GM18873 (cell line): ENCODE results near the gene RNF135.
"Not testable (repeated sequence)": the region's sequence is repeated elsewhere in the genome, so short reads cannot be mapped to it uniquely, and the experiment has no call there.

Experiments
- ATAC-seq: cut with Tn5 transposase; IDR thresholded peaks from one replicate; pipeline ENCODE4 v1.9.1; 2021; ENCODE audit warnings: mild to moderate bottlenecking, moderate library complexity, moderate number of reproducible peaks; ENCODE audit not compliant: unreplicated experiment, low FRiP score

RNF135 gene, protein sequence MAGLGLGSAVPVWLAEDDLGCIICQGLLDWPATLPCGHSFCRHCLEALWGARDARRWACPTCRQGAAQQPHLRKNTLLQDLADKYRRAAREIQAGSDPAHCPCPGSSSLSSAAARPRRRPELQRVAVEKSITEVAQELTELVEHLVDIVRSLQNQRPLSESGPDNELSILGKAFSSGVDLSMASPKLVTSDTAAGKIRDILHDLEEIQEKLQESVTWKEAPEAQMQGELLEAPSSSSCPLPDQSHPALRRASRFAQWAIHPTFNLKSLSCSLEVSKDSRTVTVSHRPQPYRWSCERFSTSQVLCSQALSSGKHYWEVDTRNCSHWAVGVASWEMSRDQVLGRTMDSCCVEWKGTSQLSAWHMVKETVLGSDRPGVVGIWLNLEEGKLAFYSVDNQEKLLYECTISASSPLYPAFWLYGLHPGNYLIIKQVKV

DNA sequence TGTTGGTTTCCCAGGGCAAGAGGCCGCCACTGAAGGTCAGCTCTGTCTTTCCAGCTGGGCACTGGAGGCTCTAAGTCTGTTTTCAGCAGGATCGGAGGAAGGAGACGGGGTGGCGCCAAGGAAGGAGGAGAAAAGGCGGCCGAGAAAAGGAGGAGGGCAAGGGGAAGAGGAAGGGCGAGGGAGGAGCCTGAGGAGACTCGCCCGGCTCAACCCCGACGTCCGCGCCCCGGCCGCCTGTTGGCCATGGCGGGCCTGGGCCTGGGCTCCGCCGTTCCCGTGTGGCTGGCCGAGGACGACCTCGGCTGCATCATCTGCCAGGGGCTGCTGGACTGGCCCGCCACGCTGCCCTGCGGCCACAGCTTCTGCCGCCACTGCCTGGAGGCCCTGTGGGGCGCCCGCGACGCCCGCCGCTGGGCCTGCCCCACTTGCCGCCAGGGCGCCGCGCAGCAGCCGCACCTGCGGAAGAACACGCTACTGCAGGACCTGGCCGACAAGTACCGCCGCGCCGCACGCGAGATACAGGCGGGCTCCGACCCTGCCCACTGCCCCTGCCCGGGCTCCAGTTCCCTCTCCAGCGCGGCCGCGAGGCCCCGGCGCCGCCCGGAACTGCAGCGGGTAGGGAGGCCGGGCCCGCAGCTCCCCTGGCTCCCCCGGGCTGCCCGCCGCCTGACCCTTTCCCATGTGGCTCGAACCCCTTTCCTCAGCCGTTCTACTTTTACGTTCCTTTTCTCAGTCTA lies at the start of gene RNF135:
Gene RNF135 (plus strand): TSS at position 209 of the 737 bp plus-strand sequence. CDS start 35 bp downstream, at position 244.
- no peak for ATAC-seq

DNA sequence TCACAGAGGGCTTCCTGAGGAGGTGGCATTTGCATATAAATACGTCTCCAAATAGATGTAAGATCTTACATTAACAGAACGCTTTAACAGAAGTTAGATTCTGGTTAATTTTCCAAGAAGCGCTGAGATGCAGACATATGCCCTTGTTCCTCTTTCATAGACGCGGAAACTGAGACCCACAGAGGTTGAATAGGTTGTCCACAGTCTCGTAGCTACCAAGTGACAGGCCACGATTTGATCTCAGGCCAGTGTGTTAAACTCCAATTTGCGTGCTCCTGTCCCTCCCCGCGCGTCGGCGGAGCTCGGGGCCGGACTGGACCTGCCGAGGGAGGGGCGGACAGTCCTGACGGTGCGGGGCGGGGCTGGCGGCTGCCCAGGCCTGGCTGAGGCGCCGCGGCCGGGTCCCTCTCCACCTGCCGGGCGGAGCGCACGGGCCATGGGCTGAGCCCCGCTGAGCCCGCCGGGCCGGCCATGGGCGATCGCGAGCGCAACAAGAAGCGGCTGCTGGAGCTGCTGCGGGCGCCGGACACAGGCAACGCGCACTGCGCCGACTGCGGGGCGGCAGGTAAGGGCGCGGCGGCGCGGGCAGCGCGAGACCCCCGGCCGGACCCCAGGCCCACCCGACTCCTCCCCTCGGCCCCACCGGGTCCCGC lies 49.2 kb upstream of the RNF135 start, which contains the start of gene ADAP2:
Gene ADAP2 (plus strand): TSS at position 402 of the 653 bp plus-strand sequence. CDS start 70 bp downstream, at position 472.
- no peak for ATAC-seq

DNA sequence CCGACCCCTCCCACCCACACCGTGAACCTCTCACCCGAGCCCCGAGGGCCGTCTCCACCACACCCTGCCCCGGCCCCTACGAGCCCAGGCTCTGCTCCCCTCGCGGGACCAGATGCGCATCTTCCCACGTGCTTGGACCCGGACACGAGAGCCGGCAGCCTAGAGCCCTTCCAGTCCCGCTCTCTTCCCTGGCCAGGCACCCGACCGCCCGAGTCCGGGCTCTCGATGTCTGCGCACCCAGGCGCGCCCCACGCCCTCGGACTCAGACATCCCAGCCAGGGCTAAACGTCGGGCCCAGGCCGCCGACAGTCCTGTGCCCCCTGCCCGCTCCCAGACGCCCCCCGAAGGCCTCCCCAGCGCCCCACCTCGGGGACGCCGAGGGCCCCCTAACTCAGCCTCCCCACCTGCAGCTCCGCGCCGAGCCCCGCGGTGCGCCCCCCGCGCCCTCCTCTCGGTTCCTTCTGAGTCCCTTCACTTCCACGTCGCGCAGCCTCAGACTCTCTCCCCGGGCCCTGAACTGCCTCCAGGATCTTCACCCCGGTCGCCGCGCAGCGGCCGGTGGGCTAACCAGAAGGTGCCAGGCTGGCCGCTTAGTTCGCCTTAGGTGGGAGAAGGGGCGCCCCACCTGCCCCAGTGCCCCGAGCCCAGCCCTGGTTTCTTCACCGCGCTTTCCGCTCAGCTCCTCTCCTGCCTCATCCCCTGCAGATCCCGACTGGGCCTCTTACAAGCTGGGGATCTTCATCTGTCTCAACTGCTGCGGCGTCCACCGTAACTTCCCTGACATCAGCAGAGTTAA lies 48.4 kb upstream of the RNF135 start:
- no peak for ATAC-seq

DNA sequence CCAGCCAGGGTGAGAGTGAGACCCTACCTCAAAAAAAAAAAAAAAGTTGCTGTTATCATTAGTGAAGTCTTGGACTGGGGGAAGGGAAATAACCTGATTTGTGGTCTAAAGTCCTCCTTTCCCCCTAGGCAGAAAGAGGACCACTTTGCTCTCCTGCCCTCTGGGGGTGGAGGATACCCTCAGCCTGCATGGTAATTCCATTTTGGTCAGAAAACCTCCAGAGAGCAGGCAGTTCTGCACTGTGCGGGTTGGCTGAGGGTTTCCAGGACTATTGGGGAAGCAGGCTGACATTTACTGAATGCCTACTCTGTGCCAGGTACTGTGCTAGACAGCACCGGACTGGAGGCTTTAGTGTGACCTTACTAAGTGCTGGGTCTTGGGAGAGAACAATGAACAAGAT lies 46.5 kb upstream of the RNF135 start:
- no peak for ATAC-seq

DNA sequence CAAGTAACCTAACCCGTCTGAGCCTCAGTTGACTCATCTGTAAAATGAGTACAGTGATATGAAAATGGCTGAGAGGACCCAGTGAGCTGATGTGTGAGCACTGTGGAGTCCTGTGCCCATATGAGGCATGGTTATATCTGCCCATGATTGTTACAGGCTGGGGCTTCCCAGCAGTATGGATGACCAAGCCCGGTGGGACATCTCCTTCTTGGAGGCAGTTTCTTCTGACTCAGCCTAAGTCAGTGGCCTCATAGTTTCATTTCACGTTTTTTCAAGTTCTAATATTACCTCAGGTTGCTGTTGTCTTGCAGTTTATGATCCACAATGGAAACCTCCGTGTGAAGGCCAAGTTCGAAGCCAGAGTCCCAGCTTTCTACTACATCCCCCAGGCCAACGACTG lies 44.3 kb upstream of the RNF135 start:
- no peak for ATAC-seq

DNA sequence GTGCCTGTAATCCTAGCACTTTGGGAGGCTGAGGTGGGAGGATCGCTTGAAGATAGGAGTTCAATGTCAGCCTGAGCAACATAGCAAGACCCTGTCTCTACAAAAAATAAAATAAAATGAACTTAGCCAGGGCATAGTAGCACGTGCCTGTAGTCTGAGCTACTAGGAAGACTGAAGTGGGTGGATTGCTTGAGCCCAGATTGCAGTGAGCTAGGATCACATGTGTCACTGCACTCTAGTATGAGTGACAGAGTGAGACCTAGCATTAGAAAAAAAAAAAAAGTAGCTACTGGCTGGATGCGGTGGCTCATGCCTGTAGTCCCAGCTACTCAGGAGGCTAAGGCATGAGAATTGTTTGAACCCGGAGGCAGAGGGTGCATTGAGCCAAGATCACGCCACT lies 43.1 kb upstream of the RNF135 start:
- ATAC-seq, result no peak

DNA sequence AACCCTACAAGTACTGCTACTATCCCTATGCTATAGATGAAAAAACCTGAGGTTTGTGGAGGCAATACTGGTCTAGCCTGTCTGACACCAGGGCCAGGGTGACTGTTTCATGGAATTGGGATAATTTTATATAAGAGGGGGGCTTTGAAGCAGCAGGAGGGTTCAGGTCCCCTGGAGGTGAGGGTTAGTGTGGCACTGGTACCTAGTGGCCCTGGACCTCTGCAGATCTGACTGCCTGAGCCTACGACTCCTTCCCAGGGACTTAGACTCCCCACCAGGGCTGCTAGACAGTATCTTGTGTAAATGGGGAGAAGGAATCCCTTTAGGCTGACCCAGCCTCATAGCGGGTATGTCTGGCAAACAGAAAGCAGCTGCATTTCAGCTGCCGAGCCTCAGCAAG lies 42.3 kb upstream of the RNF135 start:
- ATAC-seq, result no peak

DNA sequence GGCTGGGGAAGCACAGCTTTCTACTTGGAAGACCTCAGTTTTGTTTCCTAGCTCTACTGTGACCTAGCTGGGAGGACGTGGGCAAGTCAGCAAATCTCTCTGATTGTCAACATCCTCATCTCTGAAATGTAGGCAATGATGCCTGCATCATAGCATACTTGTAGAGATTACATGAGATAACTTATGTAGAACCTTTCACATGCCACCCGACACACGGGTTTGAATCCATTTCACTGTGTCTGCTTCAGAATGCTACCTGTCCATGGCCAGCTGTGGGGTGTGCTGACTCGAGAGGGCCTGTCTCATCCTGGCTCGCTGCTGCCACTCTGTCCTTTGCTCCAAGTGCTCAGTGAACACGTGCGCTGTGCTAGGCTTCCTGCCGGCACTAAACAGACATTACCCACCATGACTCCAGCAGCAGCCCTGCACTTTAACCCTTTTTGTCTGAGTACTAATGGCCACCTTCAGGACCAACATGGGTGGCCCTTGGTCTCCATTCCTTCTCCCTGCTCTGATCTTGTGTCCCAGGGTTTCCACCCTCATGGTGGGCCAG lies 41.7 kb upstream of the RNF135 start:
- ATAC-seq, result no peak

DNA sequence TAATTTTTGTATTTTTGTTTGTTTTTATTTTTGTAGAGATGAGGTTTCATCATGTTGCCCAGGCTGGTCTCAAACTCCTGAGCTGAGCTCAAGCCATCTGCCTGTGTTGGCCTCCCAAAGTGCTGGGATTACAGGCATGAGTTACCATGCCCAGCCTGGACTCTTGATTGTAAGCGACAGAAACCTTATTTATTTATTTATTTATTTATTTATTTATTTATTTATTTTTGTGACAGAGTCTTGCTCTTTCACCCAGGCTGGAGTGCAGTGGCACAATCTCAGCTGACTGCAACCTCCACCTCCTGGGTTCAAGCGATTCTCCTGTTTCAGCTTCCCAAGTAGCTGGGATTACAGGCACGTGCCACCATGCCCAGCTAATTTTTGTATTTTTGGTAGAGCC lies 41.0 kb upstream of the RNF135 start:
- not testable (repeated sequence) for ATAC-seq

DNA sequence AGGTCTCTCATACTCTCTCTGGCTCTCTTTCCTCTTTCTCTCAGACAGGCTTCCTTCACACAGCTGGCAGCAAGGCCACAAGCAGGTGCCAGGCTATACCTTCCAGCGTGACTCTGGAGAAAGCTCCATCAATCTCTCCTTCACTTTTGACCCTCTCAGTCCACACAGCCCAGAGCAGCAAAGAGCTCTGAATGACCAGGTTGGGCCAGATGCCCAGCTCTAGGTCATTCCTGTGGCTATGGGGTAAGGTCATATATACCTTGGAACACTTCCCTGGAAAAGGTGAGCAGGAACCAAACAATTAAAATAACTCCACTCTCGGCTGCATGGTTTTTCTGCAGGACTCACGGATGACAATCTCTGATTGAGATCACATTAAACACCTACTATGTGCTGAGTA lies 40.3 kb upstream of the RNF135 start:
- ATAC-seq, result no peak

DNA sequence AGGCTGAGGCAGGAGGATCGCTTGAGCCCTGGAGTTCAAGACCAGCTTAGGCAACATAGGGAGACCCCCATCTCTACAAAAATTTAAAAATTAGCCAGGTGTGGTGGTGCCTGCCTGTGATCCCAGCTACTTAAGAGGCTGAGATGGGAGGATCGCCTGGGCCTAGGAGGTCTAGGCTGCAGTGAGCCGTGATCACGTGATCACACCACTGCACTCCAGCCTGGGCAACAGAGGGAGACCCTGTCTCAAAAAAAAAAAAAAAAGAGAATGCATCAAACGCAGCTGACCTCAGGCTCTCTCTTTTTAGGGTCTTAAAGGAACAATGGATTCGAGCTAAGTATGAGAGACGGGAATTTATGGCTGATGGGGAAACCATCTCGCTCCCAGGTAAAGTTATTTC lies 39.3 kb upstream of the RNF135 start:
- not testable (repeated sequence) for ATAC-seq

DNA sequence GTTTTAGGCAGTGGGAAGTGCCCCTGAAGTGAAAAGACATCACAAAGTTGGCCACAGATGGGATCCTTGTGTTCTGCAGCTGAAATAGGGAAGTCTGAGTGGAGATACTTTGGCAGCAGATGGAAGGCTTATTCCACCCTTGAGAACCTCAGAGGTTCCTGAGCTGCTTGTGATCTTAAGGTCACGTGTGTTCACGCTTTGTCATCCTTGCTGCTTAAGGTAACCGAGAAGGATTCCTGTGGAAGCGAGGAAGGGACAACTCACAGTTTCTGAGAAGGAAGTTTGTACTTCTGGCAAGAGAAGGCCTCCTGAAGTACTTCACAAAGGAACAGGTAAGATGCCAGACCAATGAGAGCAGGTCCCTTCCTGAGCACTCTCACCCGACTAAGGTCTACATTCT lies 36.9 kb upstream of the RNF135 start:
- no peak for ATAC-seq

DNA sequence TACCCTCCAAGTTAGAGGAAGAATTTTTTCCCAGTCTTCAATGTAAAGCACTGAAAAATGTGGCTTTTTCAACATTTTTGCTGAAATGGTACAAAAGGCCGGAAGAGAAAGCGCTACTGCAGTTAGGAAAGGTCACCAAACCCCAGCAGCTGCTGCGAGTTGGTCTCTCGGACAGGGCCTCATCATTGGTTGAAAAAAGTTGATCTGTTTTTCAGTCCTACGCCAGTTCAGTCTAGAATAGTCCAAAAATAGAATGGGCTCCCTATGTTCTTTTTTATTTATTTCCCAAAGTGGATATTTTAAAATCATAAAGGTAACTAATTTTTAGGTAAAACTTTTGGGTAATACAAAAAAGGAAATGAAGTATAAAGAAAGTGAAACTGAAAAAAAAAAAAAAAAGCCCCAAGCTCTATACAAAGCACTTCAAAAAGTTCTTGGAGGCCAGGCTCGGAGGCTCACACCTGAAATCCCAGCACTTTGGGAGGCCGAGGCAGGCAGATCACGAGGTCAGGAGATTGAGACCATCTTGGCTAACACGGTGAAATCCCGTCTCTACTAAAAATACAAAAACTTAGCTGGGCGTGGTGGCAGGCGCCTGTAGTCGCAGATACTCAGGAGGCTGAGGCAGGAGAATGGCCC lies 31.7 kb upstream of the RNF135 start:
- no peak for ATAC-seq

DNA sequence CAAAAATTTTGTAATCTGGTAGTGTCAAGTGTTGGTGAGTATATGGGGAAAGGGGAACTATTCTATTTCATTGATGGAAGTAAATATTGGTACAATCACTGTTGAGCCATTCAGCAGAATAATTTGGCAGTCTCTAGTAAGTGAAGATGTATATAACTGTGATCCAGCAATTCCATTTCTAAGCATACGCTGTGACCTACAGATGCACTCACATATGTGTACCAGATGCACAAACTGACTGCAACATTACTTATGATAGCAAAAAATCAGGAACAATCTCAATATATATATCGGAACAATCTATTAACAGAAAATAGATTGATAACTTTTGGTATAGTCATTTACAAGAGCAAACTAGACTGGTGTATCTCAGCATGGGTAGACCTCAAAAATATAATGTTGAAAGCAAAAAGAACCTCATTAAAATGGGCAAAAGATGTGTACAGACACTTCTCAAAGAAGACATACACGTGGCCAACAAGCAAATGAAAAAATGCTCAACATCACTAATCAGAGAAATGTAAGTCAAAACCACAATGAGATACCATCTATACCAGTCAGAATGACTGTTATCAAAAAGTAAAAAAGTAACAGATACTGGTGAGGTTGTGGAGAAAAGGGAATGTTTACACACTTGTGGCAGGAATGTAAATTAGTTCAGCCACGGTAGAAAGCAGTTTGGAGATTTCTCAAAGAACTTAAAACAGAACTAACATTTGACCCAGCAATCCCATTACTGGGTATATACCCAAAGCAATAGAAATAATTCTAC lies 28.3 kb upstream of the RNF135 start:
- no peak for ATAC-seq

DNA sequence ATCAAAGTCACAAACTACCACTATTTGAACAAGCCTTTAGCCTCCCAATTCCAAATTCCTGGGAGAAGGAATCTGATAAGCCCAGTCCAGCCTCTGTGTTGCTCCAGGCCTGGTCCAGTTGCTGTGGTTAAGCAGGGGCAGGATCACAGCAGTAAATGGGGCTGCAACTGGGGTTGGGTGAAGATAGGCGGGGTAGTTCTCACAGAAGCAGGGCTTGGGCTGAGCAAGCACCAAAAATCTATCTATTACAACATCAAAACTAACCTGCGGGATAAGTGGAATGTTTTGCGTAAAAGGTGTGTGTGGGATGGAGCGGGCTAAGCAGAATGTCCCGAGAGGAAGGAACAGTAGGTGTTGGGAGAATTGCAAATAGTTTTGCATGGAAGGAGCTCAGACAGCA lies 23.0 kb upstream of the RNF135 start:
- ATAC-seq, result no peak

DNA sequence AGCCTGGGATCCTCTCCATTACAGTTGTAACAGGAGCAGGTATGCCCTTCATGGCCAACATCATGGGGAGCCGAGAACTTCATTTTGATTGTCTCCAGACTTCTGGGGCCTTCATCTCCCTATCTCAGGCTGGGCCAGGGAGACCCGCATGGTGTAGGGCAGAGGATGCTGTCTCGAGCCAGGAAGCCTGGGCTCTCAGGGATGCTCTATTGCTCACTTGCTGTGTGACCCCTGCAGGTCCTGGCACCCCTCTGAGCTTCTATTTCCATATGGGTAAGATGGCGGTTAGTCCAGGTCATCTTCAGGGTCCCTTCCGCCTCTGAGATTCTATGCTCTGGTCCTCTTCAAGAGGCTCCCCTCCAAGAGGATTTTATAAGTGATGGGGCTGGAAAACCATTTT lies 20.6 kb upstream of the RNF135 start:
- ATAC-seq, result no peak

DNA sequence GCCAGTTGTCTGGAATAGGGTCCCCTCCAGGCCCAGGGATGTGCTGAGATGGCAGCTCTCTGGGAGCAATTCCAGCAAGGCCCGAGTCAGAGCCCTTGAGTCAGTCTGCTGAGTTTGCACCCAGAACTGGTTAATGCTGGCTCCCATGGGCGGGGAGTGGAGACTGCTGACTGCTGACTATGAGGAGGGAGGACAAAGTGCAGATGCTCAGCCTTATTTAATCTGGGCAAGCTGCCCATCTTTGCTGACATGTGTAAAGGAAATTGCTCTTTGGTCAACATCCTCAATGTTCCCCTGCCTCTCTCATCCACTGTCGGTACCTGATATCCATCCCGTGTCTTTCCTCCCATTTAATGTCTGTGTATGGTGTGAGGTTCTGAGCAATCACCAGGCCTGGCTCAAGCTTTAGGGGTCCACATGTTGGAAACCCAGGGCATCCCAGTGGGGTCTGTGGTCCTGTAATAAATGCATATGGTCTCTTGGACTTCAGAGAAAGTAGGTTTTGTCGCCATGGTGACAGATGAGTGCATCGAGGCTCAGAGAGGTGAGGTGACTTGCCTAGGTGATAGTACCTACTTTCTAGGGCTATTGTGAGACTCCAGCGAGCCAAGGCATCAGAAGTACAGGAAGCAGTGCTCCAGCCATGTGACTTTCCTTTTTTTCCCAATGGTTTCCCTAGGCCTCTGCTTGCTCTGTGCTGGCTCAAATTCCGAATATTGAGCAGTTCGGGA lies 20.0 kb upstream of the RNF135 start:
- no peak for ATAC-seq
